ENCODE measurements around the gene RPS27A. TPM values are rescaled to one million over a fixed set of nuclear protein-coding genes. Genes with fewer than 3 reads are reported as not detected.
A peak's percentile ranks its signal among the peaks of the same experiment; 100 is the strongest.
"Not testable (repeated sequence)": the region's sequence is repeated elsewhere in the genome, so short reads cannot be mapped to it uniquely, and the experiment has no call there.

RPS27A gene
- total and polyA plus RNA-seq, 2 donors, result 945 to 2,437 TPM

DNA sequence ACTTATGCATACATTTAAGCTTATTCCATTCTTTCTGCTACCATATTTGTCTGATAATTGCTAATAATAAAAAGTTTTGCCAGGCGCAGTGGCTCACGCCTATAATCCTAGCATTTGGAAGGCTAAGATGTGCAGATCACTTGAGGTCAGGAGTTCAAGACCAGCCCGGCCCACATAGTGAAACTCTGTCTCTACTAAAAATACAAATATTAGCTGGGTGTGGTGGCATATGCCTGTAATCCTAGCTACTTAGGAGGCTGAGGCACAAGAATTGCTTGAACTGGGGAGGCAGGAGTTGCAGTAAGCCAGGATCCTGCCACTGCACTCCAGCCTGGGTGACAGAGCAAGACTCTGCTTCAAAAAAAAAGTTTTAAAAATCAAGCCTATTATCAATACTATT, 27.1 kb downstream of the RPS27A start:
- 88% methylated on average over 3 of the region's 3 CpGs for WGBS

DNA sequence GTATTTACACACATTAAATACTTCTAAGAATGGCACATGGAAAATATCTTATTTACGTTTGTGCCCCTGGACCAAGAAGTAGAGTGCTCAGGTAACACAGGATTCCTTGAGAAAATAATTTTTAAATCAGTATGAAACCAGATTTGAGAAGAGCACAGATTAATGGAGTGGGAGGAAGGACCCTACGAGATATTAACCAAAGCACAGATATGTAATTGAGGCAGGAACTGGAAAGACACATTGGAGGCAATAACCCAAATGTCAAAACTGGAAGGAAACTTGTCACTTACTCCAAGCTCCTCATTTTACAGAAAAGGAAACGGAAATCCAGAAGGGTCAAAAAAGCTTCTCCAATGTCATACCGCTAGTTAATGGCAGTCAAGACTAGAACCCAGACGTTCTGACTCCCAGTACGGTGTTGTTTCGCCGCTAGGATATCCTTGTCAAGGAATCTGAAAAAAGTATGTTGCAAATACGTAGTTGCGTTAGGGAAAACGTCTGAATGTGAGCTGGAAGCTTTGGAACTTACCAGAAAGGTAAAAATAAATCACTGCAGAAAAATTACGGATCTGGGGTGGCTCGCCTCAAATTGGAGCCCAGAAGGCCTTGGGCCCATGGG, 35.9 kb downstream of the RPS27A start:
- peaks cover 1% of the 10 kb centered on the region for H3K4me1 ChIP-seq (ENCODE audit: insufficient read depth)
- DNase-seq (ENCODE audit: extremely low spot score), result no peak
- 18% methylated on average over 13 of the region's 13 CpGs for WGBS

More for the DNA sequence above, 27.1 kb downstream of the RPS27A start:
- H3K4me3 ChIP-seq (ENCODE audit: low read depth, low read length); H3K36me3 ChIP-seq (ENCODE audit: insufficient read depth); H3K27ac ChIP-seq (ENCODE audit: low read depth); H3K4me1 ChIP-seq (ENCODE audit: insufficient read depth); DNase-seq (ENCODE audit: extremely low spot score): not testable (repeated sequence)

DNA sequence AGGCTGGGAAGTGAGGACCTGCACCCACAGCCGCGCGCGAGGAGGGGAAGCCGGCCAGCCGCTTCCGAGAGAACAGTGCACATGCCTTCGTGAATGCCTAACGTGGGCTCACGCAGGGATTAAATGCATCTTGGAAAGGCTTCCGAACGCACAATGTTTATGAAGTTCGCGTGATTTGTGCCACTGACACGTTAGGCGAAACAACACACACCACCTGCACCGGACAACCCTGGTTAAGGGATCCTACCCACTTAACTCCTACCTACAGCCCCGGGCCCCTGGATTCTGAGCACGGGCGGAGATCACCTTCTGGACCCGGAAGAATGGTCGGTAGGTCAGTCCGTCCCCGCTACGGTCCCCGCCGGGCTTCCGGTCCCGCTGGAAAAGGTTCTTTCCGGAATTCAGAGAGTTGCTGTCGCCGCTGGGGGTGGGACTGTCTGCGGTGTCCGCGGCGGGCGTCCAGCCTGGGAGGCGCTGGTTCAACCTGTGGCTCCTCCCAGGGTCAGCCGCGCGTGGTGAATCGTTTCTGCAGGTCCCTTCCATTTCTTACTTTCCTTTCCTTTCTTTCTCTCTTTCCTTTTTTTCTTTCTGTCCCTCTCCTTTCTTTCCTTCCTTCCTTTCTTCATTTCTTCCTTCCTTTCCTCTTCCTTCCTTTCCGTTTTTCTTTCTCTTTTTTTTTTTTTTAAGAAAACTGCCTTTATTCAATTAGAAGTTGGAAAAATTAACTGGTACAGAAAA, 36.6 kb downstream of the RPS27A start, which contains the start of gene MTIF2:
Gene MTIF2, minus strand, starts transcription at position 325 of the 738 bp plus-strand sequence. CDS start 5,373 bp downstream, outside the sequence.
- Histone ChIP-seq H3K4me1 (ENCODE audit: insufficient read depth) (peaks cover 1% of the 10 kb centered on the region), H3K36me3 (ENCODE audit: insufficient read depth) (peaks cover 2% of the 10 kb centered on the region), H3K4me3 (ENCODE audit: low read depth, low read length) (peak within 1 kb of the TSS; percentile 71), H3K27ac (ENCODE audit: low read depth) (peak within 1 kb of the TSS; percentile 92)
- DNase-seq (ENCODE audit: extremely low spot score), result peak; percentile 82
- under 1% methylated on average over 43 of the region's 43 CpGs for WGBS

More for the DNA sequence above, 35.9 kb downstream of the RPS27A start:
- Histone ChIP-seq H3K27ac (ENCODE audit: low read depth) (peak overlapping the region; percentile 92), H3K4me3 (ENCODE audit: low read depth, low read length) (peak overlapping the region; percentile 71), H3K36me3 (ENCODE audit: insufficient read depth) (peaks cover 2% of the 10 kb centered on the region)

- peak; percentile 8 for DNase-seq (ENCODE audit: extremely low spot score)
- H3K4me1 ChIP-seq (ENCODE audit: insufficient read depth), result peaks cover 1% of the 10 kb centered on the region
- H3K27ac ChIP-seq (ENCODE audit: low read depth), result no peak overlapping the region
- 45% methylated on average over 7 of the region's 7 CpGs for WGBS
- peak overlapping the region; percentile 71 for H3K4me3 ChIP-seq (ENCODE audit: low read depth, low read length)
- peaks cover 2% of the 10 kb centered on the region for H3K36me3 ChIP-seq (ENCODE audit: insufficient read depth)
Observed at GRCh38 chr2:55269645-55269990, 37.1 kb downstream of the RPS27A start.

- not testable (repeated sequence) for H3K4me1 ChIP-seq (ENCODE audit: insufficient read depth); H3K4me3 ChIP-seq (ENCODE audit: low read depth, low read length); DNase-seq (ENCODE audit: extremely low spot score); H3K27ac ChIP-seq (ENCODE audit: low read depth); H3K36me3 ChIP-seq (ENCODE audit: insufficient read depth)
- WGBS, result 89% methylated on average over 2 of the region's 2 CpGs
Observed at GRCh38 chr2:55274346-55274745, 41.9 kb downstream of the RPS27A start.

DNA sequence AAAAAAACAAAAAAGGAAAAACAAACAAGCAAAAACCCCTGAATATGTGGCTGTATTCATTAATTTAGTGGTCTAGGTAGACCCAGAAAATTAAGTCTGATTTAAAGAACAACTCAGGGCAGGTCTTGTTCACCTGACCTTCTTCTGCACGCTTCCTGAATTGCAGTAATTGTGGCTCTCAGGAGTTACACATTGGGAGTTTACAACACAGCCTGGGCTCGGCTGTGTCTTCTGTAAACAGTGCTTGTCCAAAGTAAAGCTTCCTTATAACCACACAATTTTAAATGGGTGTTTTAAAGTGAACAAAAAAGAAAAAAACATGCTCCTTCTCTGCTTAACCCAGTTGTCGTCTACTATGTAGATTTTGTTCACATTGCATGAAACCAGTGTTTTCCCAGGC, 44.8 kb downstream of the RPS27A start:
- Histone ChIP-seq H3K36me3 (ENCODE audit: insufficient read depth) (no peaks in the 10 kb centered on the region), H3K27ac (ENCODE audit: low read depth) (no peak overlapping the region), H3K4me3 (ENCODE audit: low read depth, low read length) (no peak overlapping the region), H3K4me1 (ENCODE audit: insufficient read depth) (no peaks in the 10 kb centered on the region)
- WGBS, result 54% methylated on average over 3 of the region's 3 CpGs
- no peak for DNase-seq (ENCODE audit: extremely low spot score)

GRCh38 chr2:55279214-55279835, 46.8 kb downstream of the RPS27A start:
- not testable (repeated sequence) for H3K4me1 ChIP-seq (ENCODE audit: insufficient read depth); DNase-seq (ENCODE audit: extremely low spot score); H3K36me3 ChIP-seq (ENCODE audit: insufficient read depth); H3K27ac ChIP-seq (ENCODE audit: low read depth); H3K4me3 ChIP-seq (ENCODE audit: low read depth, low read length)
- 27% methylated on average over 10 of the region's 10 CpGs for WGBS

DNA sequence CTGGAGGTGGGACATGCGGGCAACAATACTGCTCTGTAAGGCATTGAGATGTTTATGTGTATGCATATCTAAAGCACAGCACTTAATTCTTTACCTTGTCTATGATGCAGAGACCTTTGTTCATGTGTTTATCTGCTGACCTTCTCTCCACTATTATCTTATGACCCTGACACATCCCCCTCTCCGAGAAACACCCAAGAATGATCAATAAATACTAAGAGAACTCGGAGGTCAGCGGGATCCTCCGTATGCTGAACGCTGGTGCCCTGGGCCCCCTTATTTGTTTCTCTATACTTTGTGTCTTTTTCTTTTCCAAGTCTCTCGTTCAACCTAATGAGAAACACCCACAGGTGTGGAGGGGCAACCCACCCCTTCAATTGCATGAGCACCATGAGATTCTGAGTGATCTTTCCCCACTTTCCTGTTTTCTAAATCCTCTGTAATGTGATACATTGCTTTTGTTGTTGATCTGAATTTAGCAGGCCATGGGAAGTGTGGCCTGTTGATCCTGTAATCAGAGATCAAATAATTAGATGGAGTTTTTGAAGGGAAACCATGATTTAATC, 47.5 kb downstream of the RPS27A start:
- H3K4me3 ChIP-seq (ENCODE audit: low read depth, low read length); H3K36me3 ChIP-seq (ENCODE audit: insufficient read depth); H3K27ac ChIP-seq (ENCODE audit: low read depth); DNase-seq (ENCODE audit: extremely low spot score); H3K4me1 ChIP-seq (ENCODE audit: insufficient read depth): not testable (repeated sequence)
- 54% methylated on average over 7 of the region's 7 CpGs for WGBS

DNA sequence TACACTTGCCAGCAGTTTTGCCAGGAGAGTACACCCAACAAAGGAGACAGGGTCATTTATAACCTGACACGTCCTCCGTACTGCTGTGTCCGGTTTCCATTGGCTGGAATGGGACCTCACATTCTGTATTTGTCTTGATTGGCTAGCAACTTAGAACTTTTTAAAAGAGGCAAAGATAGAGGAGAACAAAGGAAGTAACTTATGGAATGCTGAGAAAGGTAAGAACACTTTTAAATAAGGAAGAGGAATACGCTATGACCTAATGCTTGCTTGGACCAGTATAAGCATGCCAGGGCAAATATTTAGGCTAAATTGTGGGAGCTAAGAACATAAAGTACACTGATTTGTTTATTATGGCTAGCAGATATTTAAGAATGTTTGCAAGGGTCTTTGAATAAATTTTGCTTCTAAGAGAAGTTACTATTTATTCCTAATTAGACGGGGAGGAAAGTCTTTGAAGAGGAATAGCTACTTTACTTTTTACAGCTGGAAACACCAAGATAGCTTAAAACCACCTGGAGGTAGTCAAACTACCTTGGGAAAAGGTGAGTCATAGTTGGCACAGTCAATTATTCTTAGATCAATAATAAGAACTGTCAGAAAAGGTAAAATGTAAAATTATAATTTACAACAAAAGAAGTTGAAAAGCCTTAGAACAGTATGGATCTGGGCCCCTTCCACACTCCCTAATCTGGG, 48.5 kb downstream of the RPS27A start:
- H3K4me3 ChIP-seq (ENCODE audit: low read depth, low read length); H3K4me1 ChIP-seq (ENCODE audit: insufficient read depth); DNase-seq (ENCODE audit: extremely low spot score); H3K27ac ChIP-seq (ENCODE audit: low read depth); H3K36me3 ChIP-seq (ENCODE audit: insufficient read depth): not testable (repeated sequence)
- WGBS, result 80% methylated on average over 5 of the region's 5 CpGs

- H3K4me1 ChIP-seq (ENCODE audit: insufficient read depth), result no peaks in the 10 kb centered on the region
- DNase-seq (ENCODE audit: extremely low spot score), result peak; percentile 48
- peak overlapping the region; percentile 94 for H3K27ac ChIP-seq (ENCODE audit: low read depth)
- peak overlapping the region; percentile 54 for H3K4me3 ChIP-seq (ENCODE audit: low read depth, low read length)
- WGBS, result 2% methylated on average over 60 of the region's 60 CpGs
- H3K36me3 ChIP-seq (ENCODE audit: insufficient read depth), result no peaks in the 10 kb centered on the region
Observed at GRCh38 chr2:55282110-55282917, 49.8 kb downstream of the RPS27A start.

- H3K36me3 ChIP-seq (ENCODE audit: insufficient read depth), result no peaks in the 10 kb centered on the region
- no peak overlapping the region for H3K27ac ChIP-seq (ENCODE audit: low read depth)
- H3K4me3 ChIP-seq (ENCODE audit: low read depth, low read length), result no peak overlapping the region
- no peak for DNase-seq (ENCODE audit: extremely low spot score)
- 96% methylated on average over 12 of the region's 12 CpGs for WGBS
- H3K4me1 ChIP-seq (ENCODE audit: insufficient read depth), result no peaks in the 10 kb centered on the region
Observed at GRCh38 chr2:55283083-55283482, 50.6 kb downstream of the RPS27A start.

All from urinary bladder (tissue), 4 donors.